GM23338 (cell line): ENCODE measurements around the gene SPATC1L.

Source experiments
- CREB1 ChIP-seq: fragments of 250-450 bp; sonication (Bioruptor Pico); IDR thresholded peaks from 2 replicates; pipeline ENCODE4 v1.5.0; 2020; ENCODE audit warnings: low read depth, mild to moderate bottlenecking, moderate library complexity
- EZH2 ChIP-seq: fragments of 200-600 bp; sonication (generic); IDR thresholded peaks from one replicate; pipeline ENCODE4 v1.8.0; 2017; ENCODE audit warnings: antibody characterized with exemption, mild to moderate bottlenecking, low read depth; ENCODE audit not compliant: unreplicated experiment
- EZH2phosphoT487 ChIP-seq: fragments of 200-600 bp; sonication (generic); IDR thresholded peaks from one replicate; pipeline ENCODE4 v1.8.1; 2018; ENCODE audit warnings: antibody characterized with exemption; ENCODE audit not compliant: unreplicated experiment
- JUNB ChIP-seq: IDR thresholded peaks from one replicate; pipeline ENCODE4 v1.6.1; 2016; ENCODE audit warnings: antibody characterized with exemption; ENCODE audit not compliant: unreplicated experiment
- NANOG ChIP-seq: IDR thresholded peaks from 2 replicates; pipeline ENCODE4 v1.6.1; 2016; ENCODE audit warnings: antibody characterized with exemption, borderline replicate concordance
- POLR2AphosphoS5 ChIP-seq: IDR thresholded peaks from 2 replicates; pipeline ENCODE4 v1.6.1; 2016; ENCODE audit warnings: antibody characterized with exemption, low read depth
- STAT1 ChIP-seq: IDR thresholded peaks from one replicate; pipeline ENCODE4 v1.6.1; 2016; ENCODE audit warnings: antibody characterized with exemption; ENCODE audit not compliant: unreplicated experiment
- ZNF114 ChIP-seq: fragments of 250-450 bp; sonication (Bioruptor Pico); IDR thresholded peaks from 2 replicates; pipeline ENCODE4 v1.5.0; 2020; ENCODE audit warnings: mild to moderate bottlenecking, moderate library complexity
- ZNF331 ChIP-seq: fragments of 250-450 bp; sonication (Bioruptor Pico); IDR thresholded peaks from 2 replicates; pipeline ENCODE4 v1.5.0; 2020; ENCODE audit warnings: low read depth, mild to moderate bottlenecking, moderate library complexity
- TF ChIP-seq, protein P1 (sequence below), 2 experiments: fragments of 200-600 bp in 1 of 2; sonication (generic) in 1 of 2; conservative IDR thresholded peaks; 2 replicates each; pipeline versions ENCODE4 v1.5.1 to v1.6.1; 2016 to 2017; ENCODE audit warnings: antibody characterized with exemption in 2 of 2, low read depth in 2 of 2, mild to moderate bottlenecking in 2 of 2, moderate library complexity in 1 of 2
- TF ChIP-seq, protein P2 (sequence below): IDR thresholded peaks from one replicate; pipeline ENCODE4 v1.6.1; 2018; ENCODE audit warnings: antibody characterized with exemption; ENCODE audit not compliant: unreplicated experiment
- TF ChIP-seq, protein P3 (sequence below): IDR thresholded peaks from 2 replicates; pipeline ENCODE4 v1.6.1; 2016; ENCODE audit warnings: antibody characterized with exemption
- TF ChIP-seq, protein P4 (sequence below): fragments of 250-450 bp; sonication (Bioruptor Pico); IDR thresholded peaks from 2 replicates; pipeline ENCODE4 v1.5.0; 2020; ENCODE audit warnings: mild to moderate bottlenecking, moderate library complexity

DNA sequence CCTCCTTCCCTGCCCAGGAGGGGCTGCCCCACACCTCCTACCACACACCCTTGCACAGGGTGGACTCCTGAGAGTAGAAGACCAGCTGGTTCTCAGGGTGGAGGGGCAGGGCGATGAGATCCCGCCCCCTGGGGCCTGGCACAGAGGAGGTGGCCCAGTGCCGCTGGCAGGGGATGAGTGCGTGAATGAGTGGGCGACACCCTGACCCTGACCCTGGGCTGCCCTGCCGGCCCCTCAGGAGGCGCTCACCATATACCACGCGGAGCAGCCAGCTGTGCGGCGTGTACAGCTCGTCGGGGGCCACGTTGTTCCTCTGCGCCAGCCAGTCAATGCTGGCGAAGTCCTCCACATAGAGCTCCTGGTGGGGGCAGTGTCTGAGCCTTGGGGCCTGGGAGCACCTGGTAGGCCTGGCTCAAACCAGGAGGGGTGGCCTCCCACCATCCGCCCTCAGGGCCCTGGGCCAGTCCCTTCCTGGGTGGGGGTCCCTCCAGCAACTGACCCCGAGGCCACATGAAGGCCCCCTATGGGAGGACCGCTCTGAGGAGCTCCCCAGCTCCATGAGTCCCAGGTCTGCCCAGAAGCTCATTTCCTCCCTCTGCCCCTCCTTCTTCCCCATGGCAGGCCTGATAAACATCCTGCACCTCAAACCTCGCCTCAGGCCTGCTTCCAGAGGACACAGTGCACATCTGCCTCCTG, 31.3 kb upstream of the SPATC1L start:
- TF ChIP-seq, protein P1, sequence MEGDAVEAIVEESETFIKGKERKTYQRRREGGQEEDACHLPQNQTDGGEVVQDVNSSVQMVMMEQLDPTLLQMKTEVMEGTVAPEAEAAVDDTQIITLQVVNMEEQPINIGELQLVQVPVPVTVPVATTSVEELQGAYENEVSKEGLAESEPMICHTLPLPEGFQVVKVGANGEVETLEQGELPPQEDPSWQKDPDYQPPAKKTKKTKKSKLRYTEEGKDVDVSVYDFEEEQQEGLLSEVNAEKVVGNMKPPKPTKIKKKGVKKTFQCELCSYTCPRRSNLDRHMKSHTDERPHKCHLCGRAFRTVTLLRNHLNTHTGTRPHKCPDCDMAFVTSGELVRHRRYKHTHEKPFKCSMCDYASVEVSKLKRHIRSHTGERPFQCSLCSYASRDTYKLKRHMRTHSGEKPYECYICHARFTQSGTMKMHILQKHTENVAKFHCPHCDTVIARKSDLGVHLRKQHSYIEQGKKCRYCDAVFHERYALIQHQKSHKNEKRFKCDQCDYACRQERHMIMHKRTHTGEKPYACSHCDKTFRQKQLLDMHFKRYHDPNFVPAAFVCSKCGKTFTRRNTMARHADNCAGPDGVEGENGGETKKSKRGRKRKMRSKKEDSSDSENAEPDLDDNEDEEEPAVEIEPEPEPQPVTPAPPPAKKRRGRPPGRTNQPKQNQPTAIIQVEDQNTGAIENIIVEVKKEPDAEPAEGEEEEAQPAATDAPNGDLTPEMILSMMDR (conservative IDR thresholded peaks at IDR 0.05; ENCODE audit: low read depth in 2 of 2): no peak
- TF ChIP-seq POLR2AphosphoS5: no peak
- no peak for TF ChIP-seq EZH2
- TF ChIP-seq CREB1 (CRISPR knock-in tag): no peak
- TF ChIP-seq EZH2phosphoT487: no peak
- TF ChIP-seq, protein P2, sequence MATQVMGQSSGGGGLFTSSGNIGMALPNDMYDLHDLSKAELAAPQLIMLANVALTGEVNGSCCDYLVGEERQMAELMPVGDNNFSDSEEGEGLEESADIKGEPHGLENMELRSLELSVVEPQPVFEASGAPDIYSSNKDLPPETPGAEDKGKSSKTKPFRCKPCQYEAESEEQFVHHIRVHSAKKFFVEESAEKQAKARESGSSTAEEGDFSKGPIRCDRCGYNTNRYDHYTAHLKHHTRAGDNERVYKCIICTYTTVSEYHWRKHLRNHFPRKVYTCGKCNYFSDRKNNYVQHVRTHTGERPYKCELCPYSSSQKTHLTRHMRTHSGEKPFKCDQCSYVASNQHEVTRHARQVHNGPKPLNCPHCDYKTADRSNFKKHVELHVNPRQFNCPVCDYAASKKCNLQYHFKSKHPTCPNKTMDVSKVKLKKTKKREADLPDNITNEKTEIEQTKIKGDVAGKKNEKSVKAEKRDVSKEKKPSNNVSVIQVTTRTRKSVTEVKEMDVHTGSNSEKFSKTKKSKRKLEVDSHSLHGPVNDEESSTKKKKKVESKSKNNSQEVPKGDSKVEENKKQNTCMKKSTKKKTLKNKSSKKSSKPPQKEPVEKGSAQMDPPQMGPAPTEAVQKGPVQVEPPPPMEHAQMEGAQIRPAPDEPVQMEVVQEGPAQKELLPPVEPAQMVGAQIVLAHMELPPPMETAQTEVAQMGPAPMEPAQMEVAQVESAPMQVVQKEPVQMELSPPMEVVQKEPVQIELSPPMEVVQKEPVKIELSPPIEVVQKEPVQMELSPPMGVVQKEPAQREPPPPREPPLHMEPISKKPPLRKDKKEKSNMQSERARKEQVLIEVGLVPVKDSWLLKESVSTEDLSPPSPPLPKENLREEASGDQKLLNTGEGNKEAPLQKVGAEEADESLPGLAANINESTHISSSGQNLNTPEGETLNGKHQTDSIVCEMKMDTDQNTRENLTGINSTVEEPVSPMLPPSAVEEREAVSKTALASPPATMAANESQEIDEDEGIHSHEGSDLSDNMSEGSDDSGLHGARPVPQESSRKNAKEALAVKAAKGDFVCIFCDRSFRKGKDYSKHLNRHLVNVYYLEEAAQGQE: no peak
- TF ChIP-seq, protein P3, sequence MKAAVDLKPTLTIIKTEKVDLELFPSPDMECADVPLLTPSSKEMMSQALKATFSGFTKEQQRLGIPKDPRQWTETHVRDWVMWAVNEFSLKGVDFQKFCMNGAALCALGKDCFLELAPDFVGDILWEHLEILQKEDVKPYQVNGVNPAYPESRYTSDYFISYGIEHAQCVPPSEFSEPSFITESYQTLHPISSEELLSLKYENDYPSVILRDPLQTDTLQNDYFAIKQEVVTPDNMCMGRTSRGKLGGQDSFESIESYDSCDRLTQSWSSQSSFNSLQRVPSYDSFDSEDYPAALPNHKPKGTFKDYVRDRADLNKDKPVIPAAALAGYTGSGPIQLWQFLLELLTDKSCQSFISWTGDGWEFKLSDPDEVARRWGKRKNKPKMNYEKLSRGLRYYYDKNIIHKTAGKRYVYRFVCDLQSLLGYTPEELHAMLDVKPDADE: no peak
- no peak for TF ChIP-seq JUNB
- TF ChIP-seq STAT1: no peak
- TF ChIP-seq, protein P4, sequence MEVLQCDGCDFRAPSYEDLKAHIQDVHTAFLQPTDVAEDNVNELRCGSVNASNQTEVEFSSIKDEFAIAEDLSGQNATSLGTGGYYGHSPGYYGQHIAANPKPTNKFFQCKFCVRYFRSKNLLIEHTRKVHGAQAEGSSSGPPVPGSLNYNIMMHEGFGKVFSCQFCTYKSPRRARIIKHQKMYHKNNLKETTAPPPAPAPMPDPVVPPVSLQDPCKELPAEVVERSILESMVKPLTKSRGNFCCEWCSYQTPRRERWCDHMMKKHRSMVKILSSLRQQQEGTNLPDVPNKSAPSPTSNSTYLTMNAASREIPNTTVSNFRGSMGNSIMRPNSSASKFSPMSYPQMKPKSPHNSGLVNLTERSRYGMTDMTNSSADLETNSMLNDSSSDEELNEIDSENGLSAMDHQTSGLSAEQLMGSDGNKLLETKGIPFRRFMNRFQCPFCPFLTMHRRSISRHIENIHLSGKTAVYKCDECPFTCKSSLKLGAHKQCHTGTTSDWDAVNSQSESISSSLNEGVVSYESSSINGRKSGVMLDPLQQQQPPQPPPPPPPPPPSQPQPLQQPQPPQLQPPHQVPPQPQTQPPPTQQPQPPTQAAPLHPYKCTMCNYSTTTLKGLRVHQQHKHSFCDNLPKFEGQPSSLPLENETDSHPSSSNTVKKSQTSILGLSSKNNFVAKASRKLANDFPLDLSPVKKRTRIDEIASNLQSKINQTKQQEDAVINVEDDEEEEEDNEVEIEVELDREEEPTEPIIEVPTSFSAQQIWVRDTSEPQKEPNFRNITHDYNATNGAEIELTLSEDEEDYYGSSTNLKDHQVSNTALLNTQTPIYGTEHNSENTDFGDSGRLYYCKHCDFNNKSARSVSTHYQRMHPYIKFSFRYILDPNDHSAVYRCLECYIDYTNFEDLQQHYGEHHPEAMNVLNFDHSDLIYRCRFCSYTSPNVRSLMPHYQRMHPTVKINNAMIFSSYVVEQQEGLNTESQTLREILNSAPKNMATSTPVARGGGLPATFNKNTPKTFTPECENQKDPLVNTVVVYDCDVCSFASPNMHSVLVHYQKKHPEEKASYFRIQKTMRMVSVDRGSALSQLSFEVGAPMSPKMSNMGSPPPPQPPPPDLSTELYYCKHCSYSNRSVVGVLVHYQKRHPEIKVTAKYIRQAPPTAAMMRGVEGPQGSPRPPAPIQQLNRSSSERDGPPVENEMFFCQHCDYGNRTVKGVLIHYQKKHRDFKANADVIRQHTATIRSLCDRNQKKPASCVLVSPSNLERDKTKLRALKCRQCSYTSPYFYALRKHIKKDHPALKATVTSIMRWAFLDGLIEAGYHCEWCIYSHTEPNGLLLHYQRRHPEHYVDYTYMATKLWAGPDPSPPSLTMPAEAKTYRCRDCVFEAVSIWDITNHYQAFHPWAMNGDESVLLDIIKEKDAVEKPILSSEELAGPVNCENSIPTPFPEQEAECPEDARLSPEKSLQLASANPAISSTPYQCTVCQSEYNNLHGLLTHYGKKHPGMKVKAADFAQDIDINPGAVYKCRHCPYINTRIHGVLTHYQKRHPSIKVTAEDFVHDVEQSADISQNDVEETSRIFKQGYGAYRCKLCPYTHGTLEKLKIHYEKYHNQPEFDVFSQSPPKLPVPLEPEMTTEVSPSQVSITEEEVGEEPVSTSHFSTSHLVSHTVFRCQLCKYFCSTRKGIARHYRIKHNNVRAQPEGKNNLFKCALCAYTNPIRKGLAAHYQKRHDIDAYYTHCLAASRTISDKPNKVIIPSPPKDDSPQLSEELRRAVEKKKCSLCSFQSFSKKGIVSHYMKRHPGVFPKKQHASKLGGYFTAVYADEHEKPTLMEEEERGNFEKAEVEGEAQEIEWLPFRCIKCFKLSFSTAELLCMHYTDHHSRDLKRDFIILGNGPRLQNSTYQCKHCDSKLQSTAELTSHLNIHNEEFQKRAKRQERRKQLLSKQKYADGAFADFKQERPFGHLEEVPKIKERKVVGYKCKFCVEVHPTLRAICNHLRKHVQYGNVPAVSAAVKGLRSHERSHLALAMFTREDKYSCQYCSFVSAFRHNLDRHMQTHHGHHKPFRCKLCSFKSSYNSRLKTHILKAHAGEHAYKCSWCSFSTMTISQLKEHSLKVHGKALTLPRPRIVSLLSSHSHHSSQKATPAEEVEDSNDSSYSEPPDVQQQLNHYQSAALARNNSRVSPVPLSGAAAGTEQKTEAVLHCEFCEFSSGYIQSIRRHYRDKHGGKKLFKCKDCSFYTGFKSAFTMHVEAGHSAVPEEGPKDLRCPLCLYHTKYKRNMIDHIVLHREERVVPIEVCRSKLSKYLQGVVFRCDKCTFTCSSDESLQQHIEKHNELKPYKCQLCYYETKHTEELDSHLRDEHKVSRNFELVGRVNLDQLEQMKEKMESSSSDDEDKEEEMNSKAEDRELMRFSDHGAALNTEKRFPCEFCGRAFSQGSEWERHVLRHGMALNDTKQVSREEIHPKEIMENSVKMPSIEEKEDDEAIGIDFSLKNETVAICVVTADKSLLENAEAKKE (CRISPR knock-in tag): no peak
- TF ChIP-seq ZNF114 (CRISPR knock-in tag): no peak
- no peak for TF ChIP-seq NANOG
- no peak for TF ChIP-seq ZNF331 (CRISPR knock-in tag)
